ENCODE data around the gene DIP2A.

DNA sequence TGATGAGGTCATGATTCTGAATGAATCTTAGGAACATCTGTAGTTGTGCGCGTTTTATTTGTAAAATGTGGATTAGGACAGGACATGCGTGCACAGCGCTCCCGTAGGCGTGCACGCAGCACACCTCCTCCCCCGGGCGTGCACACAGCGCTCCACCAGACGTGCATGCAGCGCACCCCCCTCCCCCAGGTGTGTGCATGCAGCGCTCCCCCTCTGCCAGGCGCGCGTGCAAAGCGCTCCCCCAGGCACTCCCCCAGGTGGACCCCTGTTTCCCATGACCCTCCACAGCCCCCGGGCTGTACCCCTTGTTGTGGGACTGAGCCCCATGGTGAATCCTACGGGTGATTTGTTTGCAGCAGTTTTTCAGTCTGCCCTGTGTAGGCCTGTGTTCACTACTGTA, 84.6 kb downstream of the DIP2A start:
- TF ChIP-seq, protein P1, sequence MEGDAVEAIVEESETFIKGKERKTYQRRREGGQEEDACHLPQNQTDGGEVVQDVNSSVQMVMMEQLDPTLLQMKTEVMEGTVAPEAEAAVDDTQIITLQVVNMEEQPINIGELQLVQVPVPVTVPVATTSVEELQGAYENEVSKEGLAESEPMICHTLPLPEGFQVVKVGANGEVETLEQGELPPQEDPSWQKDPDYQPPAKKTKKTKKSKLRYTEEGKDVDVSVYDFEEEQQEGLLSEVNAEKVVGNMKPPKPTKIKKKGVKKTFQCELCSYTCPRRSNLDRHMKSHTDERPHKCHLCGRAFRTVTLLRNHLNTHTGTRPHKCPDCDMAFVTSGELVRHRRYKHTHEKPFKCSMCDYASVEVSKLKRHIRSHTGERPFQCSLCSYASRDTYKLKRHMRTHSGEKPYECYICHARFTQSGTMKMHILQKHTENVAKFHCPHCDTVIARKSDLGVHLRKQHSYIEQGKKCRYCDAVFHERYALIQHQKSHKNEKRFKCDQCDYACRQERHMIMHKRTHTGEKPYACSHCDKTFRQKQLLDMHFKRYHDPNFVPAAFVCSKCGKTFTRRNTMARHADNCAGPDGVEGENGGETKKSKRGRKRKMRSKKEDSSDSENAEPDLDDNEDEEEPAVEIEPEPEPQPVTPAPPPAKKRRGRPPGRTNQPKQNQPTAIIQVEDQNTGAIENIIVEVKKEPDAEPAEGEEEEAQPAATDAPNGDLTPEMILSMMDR (IDR thresholded peaks at IDR 0.05) = no peak
- no peak for TF ChIP-seq POLR2A (IDR thresholded peaks at IDR 0.05)
